GM18511 (cell line): ENCODE measurements around the gene ARF3.

Experiments
- ATAC-seq: cut with Tn5 transposase; IDR thresholded peaks from one replicate; pipeline ENCODE4 v1.9.1; 2021; ENCODE audit warnings: mild to moderate bottlenecking, moderate library complexity; ENCODE audit not compliant: unreplicated experiment

Gene ARF3

GRCh38 chr12:48957141-48958048 lies at the start of gene ARF3:
Gene ARF3, minus strand, starts transcription at chr12:48957487. Its CDS starts 16,392 bp downstream, at chr12:48941095.
- peak; percentile 85 for ATAC-seq

- no peak for ATAC-seq
Measured at GRCh38 chr12:49000346-49000745, 43.1 kb upstream of the ARF3 start.

- peak; percentile 51 for ATAC-seq
Measured at GRCh38 chr12:48999371-49000131, 42.3 kb upstream of the ARF3 start, which contains the start of gene DDN. Gene DDN, minus strand, starts transcription at chr12:48999375. Its CDS starts 88 bp downstream, at chr12:48999287.

GRCh38 chr12:48998497-48999353 lies 41.4 kb upstream of the ARF3 start:
- peak; percentile 12 for ATAC-seq

- peak; percentile 49 for ATAC-seq
Measured at GRCh38 chr12:48997719-48998496, 40.6 kb upstream of the ARF3 start.

GRCh38 chr12:48996794-48997718 lies 39.8 kb upstream of the ARF3 start:
- no peak for ATAC-seq

GRCh38 chr12:48995086-48995879 lies 38.0 kb upstream of the ARF3 start:
- ATAC-seq = no peak

- no peak for ATAC-seq
Measured at GRCh38 chr12:48994224-48995085, 37.2 kb upstream of the ARF3 start.

GRCh38 chr12:48993787-48994186 lies 36.5 kb upstream of the ARF3 start:
- ATAC-seq = no peak

GRCh38 chr12:48991247-48992050 lies 34.2 kb upstream of the ARF3 start:
- no peak for ATAC-seq

- no peak for ATAC-seq
Measured at GRCh38 chr12:48990552-48990951, 33.3 kb upstream of the ARF3 start.

GRCh38 chr12:48988030-48988649 lies 30.9 kb upstream of the ARF3 start:
- ATAC-seq = no peak

- no peak for ATAC-seq
Measured at GRCh38 chr12:48986720-48987291, 29.5 kb upstream of the ARF3 start.

- ATAC-seq = no peak
Measured at GRCh38 chr12:48985901-48986300, 28.6 kb upstream of the ARF3 start.

- ATAC-seq = no peak
Measured at GRCh38 chr12:48985475-48985897, 28.2 kb upstream of the ARF3 start.
